GM19455 (cell line): ENCODE measurements around the gene MLPH.
A peak's percentile ranks its signal among the peaks of the same experiment; 100 is the strongest.

ENCODE experiments used
- ATAC-seq: cut with Tn5 transposase; IDR thresholded peaks from one replicate; pipeline ENCODE4 v1.9.1; 2021; ENCODE audit not compliant: unreplicated experiment

Gene MLPH

DNA sequence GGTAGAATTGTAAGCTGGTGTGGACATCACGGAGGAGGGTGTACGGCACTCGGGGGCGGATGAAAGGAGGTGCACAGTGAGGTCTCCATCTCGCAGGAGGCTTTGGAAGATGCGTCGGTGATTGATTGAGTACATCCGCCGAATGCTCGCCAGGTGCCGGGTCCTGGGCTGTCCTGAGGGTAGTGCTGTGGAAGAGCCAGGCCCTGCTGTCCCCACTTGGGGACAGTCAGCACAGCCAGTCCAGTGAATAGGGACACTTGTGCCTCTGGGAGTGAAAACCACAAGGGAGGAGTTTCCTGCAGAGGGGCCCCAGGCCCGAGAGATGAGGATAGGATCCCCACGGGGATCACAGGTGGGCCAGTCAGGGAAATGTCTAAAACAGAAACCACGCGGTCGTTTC lies 28.1 kb downstream of the MLPH start:
- no peak for ATAC-seq

DNA sequence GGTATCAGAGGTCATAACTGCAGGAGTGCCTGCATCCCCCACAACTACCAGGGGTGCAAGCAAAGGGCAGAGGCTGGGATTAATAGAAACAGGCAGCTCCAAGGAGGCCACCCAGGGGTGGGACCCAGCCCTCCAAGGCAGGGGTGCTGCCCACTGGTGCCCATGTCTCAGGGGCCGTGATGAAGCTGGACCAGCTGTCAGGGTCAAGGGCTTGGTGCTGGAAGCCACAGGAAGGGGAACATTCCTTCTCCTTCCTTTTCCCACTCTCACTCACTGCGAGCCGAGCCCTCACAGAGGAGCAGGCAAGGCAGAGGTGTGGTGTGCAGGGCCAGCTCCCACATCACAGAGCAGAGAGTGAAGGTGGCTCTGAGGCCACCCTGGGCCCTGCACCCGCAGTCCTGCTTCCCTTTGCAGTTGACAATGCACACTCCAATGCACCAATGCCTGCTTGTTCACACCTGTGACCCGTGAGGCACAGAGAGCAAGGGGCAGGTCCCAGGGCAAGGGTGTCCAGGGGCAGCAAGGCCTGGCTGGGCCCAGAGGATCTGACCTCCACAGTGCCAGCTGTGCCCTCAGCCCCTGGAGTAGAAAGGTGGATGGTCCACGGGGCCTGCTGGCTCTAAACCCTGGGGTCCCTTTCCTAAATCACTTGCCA lies 28.7 kb downstream of the MLPH start:
- ATAC-seq: no peak

DNA sequence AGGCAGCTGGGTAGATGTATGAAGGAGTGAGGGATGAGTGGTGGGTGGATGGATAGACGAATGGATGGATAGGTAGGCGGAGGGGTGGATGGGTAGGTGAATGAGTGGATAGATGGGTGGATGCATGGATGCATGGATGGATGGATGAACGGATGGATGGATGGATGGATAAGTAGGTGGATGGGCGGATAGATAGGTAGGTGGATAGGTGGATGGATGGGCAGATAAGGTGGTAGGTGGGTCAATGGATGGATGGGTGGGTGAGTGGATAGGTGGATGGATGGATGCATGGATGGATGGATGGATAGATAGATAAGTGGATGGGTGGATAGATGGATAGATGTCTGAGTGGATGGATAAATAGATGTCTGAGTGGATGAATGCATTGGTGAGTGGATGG lies 30.1 kb downstream of the MLPH start:
- ATAC-seq: no peak

DNA sequence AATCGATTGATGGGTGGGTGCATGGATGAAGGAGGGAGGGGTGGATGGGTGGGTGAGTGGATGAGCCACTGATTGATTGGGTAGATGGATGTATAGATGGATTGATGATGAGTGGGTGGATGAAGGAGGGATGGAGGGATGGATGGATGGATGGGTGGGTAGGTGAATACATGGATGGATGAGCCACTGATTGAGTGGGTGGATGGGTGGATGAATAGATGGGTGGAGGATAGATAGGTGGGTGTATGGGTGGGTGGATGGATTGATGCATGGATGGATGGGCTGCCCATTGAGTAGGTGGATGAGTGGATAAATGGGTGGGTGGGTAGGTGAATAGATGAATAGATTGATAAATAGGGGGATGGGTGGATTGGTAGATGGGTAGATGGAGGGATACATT lies 30.9 kb downstream of the MLPH start:
- ATAC-seq: no peak

DNA sequence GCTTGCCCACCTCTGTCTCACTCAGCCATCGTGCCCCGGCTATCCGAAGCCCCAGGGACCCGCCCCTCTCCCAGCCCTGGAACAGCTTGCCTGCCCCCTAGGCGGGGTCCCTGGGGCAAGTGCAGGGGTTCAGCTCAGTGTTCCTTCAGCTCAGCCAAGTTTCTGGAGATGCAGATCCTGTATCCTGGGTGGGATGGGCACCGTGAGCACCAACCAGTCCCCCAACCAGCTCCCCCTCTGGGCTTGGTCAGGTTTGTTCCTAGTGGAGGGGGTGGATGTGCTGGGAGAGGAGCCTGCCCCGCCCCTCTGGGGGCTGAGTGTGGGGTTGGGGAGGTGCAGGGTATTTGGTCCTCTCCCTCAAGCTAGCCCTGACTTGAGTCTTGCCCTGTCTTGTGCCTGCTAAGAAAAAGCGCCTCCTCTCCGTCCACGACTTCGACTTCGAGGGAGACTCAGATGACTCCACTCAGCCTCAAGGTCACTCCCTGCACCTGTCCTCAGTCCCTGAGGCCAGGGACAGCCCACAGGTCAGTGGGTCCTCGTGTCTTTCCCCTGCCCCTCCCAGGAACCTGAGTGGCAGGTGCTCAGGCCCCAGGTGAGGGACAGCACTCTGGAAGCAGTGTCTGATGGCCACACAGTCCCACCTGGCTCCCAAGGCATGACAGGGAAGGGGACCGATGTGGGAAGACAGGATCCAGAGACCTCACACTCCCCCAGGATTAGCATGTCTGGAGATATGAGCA lies 32.6 kb downstream of the MLPH start:
- ATAC-seq: no peak

DNA sequence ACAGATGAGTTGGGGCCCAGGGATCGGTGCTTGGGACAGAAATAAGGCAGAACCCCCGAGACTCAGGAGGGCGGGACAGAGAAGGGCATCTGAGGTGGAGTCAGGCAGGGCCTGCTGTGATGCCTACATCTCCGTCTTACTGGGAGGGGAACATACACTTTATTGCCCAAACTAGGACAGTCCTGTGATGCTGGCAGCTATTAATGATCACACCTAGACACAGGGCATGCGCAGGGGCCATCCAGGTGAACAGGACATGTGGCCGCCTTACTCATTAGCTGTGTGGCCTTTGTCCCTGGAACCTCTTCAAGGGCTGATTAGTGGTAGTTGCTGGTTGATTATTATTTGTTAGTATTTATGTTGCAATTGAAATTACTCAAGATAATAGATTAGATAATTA lies 33.2 kb downstream of the MLPH start:
- no peak for ATAC-seq

DNA sequence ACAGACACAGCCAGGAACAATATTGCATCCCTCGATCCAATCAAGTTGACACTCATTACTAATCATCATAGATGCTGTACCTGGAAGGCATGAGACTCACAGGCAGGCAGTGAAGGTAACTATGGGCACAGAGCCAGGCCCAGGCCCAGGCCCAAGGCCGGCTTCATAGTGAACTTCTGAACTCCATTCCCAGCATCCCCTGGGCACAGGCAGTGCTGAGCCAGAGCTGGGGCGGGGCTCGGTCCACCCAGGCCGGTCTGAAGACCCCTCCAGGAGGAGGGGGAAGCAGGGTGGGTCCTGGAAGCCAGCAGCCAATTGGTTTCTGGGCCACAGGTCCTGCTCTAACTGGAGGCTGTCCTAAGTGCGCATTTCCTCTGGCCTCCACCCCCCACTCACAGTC lies 37.6 kb downstream of the MLPH start:
- no peak for ATAC-seq

DNA sequence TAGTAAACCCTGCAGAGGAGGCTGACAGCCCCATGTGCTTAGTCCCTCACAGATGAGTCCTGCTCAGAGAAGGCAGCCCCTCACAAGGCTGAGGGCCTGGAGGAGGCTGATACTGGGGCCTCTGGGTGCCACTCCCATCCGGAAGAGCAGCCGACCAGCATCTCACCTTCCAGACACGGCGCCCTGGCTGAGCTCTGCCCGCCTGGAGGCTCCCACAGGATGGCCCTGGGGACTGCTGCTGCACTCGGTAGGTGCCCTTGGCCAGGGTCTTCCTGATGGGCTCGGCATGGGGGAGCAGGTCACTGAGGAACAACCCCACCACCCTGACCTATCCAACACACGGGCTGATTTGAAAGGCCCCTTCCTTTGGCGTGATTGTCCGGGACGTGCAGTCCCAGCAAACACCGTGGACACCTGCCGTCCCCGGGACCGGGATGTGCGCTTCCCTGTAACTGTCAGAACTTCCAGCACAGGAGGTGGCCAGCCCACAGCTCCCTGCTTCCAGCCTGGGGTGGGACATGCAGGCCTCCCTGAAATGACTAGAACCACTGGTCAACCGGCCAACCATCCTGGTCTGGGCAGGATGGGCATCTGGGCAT lies 38.6 kb downstream of the MLPH start:
- no peak for ATAC-seq

DNA sequence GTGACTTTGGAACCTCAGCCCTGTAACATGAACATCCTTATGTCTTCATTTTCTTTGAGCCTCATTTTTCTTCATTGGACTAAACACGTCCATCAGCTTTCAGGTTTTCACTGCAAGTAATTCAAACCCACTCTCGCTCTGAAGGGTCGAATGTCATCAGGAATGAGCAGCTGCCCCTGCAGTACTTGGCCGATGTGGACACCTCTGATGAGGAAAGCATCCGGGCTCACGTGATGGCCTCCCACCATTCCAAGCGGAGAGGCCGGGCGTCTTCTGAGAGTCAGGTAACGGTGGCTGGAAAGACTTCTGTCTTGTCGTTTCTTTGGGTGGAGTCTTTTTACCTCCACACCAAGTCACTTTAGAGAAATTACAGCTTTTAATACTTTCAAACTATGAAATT lies 40.2 kb downstream of the MLPH start:
- ATAC-seq: no peak

DNA sequence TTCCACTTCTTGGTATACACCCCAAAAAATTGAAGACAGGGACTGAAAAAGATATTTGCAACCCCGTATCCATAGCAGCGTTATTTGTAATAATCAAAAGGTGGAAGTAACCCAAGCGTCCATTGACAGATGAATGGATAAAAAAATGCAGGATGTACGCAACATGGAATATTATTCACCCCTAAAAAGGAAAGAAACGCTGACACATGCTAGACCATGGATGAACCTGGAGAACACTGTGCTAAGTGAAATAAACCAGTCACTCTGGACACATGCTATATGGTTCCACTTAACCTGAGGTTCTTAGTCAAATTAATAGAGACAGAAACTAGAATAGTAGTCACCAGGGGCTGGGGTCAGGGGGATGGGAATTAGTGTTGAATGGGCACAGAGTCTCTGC lies 40.7 kb downstream of the MLPH start:
- no peak for ATAC-seq

DNA sequence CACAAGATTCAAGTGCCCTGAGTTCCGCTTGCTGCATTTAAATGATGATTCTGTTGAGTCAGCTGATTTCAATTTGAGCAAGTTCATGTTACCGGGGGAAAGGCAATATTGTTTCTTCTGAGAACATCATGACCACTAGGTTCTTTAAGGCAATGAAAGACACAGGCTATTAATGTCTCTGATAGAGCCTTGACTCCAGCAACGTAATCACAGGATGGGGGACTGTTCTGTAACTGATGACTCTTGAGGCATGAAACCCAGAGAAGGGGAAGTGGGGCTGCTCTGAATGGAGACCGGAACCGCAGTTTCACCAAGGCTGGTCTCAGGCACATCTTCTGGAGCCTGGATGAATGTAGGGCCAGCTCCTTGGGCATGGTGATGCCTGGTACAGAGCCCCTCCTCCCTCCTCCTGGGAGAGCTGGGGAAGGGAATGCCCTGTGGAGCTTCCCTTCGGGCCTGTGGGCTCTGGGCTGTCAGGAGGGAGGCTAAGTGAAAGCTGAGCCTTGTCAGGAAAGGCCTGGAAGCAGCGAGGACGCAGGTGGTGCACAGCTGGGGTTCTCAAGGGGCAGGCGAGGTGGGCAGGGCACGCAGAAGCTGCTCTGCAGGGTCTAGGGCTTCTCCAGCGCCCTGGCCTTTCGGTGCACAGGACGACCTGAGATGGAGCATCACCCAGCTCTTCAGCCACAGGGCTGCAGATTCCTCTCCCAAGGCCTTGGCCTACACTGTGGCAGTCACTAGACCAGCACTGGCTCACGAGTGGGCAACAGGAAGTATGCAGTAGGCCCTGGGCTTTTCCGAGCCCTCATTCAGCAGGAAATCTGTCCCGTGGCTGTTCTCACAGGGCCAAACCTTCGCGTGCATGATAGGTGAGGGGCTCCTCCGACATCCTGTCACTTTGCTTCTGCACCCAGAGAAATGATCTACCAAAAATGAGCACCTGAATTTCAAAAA lies 42.7 kb downstream of the MLPH start:
- peak; percentile 83 for ATAC-seq

DNA sequence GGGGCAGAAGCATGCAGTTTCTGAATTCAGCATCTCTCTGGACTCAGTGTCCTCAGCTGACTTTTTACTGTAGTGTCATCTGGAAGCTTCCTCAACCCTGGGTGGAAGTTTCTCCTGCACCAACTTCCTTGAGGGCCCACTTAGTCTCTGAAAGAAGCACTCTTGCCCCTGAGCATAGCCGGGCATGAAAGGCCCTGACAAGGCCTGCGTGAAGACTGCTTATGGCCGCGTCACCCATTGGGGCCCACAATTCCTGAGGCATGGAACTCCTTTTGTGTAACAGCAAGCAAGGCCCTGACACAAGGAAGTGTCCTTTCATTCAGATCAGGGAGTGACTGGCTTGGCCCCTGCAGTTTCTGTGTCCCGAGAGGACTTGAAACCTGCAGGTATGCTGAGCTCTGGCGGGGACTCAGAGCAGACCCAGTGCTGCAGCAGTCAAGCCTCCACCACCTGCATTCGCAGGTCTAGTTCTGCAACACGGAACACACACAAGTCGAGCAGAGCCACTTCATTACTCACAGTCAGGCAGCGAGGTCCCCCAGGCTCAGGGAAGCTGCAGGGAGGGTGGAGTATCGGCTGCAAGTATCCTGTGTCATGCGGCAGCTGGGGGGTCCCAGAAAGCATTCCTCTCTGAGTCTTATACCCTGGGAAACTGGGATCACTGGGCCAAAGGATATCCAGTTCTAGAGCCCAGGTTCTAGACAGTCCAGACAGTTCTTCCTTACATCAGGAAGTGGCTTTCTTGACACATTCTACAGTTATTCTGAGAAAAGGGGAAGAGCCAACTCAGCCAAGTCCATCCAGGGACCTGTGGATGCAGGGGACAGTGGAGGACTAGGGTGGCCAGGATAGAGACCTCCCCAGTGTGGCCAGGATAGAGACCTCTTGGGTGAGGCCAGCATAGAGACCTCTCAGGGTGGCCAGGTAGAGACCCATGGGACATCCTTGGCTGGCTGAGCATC lies 43.7 kb downstream of the MLPH start:
- ATAC-seq: peak; percentile 59

DNA sequence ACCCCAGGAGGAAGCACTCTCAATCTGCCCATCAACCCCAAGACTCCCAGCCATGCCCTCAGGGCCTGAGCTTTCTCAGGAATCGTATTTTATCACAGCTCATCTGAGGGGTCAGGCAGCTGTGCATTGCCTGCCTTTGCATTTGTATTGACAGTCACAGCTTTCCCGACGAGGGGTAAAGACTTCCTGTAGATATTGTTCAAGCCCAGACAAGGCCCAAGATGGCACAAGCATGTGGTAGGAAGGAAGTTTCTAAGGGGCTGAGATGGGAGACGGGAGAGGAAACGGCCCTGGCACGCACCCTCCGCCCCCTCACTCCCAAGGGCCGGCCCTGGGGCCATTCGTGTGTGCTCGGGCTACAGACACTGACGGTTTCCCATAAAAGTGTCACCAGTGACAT lies 45.1 kb downstream of the MLPH start:
- ATAC-seq: no peak

DNA sequence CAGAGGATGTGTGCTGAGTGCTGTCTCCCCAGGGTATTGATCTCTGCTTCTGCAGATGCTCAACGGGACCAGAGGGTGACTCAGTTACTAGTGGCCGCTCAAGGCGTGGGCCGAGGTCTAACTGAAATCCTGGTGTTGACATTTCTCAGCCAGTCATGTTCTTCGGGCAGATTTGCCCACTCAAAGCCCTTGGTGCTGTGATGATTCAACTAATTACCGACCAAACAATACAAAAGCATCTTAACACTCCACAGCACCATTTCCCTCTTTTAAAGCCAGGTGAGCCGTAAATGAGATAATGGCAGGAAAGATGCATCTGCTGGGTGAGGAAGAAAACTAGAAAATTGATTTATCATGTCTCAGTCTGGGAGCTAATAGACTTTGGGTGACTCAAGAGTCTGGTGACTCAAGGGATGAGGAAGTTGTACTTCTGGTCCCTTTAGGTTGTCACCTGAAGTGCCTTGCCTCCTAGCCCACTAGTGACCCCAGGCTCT lies 46.7 kb downstream of the MLPH start:
- no peak for ATAC-seq

DNA sequence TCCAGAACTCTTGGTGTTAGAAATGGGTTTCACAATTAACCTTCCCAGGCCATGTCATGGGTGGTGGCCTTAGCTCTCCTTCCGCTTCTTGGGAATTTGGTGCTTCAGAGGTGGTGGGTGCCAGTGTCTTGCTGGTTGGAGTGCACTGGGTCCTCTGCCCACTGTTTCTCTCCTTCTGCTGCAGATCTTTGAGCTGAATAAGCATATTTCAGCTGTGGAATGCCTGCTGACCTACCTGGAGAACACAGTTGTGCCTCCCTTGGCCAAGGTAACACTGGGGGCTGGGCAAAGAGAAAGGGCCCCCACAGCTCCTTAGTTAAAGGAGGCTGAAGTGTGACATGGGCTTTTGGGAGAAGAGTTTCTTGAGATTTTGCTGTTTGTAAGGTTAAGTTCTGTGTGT lies 47.3 kb downstream of the MLPH start:
- ATAC-seq: no peak

DNA sequence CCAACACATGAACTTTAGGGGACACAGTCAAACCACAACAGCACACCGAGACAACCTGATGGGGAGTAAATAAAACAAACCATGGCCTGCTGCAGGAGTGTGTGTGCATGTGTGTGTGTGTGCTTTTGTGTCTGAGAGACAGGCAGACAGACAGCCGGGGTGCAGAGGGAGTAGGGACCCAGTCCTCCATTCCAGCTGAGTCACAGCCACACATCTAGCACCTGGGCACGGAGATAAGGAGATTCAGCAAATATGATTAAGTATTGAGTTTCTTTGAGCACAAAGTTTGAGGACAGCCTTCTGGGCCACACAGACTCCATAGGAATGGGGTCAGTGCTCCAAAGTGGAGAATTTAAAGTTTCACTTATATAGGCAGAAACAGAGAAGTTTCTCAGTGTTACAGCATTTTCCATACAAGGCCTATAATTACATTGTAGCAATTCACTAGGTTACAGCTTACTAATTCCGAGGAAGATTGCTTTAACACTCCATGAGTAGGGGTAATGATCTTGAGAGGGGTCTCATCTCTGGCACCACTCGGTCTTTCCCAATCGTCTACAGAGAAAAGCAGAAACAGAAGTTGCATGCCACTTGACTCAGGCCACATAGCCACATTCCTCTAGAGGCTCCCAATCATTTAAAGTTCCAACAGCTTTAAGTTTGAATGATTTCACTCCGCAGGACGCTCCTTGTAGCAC lies 48.5 kb downstream of the MLPH start:
- no peak for ATAC-seq

DNA sequence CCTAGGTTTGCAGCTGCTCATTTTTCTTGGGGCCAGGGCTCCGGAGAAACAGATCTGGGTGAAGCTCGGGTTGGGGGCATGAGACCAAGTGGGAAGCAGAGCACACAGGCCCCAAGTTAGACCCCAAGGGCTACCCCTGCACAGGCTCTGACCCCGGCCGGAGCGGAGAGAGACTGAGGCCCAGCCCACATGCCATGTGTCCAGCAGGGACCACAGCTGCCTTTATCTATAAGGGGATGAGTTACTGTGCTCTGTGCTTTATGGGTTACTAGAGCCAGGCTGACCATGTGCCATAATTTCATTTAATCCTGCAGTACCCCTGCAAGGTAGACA lies 49.0 kb downstream of the MLPH start:
- no peak for ATAC-seq

DNA sequence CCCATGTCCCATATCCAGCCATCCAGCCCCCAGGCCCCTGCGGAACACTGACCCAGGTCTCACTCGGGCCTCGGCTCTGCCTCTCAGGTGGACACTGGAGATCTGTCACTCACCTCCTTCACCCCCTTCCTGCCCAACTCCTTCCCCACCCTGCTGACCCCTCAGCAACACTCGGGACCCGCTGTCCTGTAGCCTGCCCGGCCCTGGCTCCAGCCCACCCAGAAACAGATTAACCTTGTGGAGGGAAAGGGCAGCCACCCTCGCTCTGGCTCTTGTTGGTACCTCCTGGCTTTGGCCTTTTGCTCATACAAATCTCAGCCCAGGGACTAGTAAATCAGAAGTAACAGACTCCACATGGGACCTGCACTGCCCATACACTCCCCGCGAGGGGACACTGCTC lies 49.6 kb downstream of the MLPH start:
- ATAC-seq: no peak

DNA sequence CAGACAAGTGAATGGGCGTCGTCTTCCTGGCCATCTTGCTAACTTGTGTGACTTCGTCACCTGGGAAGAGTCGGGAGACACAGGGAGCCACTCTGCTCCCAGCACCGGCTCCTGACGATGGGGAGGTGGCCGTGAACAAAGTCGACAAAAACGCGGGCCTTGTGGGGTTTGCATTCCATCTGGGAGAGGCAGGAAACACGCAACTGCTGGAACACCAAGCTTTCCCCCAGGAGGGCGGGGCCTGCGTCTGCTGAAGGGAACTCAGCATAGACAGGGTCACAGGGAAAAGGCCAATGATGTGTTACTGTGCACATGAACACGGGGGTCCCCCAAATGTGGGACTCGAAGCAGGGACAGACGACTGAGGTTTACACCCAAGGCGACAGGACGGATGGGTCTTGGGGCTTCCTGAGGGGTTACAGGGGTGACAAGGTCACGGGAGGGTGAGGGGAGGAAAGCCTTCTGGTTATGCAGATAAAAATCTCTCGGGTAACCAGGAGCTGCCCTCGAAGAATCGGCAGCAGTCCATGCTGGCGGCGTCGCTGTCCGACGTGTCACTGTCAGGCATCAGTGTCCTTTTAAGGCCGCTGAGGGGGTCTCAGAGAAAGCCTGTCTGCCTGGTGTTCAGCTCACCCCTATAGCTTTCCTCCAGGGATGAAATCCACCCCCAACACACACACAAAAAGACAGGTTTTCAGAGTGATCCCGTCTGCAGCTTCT lies 51.1 kb downstream of the MLPH start:
- no peak for ATAC-seq
